NB4 (cell line): Measurements from ENCODE around the gene RCOR3.

Source experiments
- MYC ChIP-seq: IDR thresholded peaks from 2 replicates; pipeline ENCODE4 v1.6.1; 2011; ENCODE audit warnings: low read depth, low read length
- POLR2A ChIP-seq: IDR thresholded peaks from 2 replicates; pipeline ENCODE4 v1.6.1; 2011; ENCODE audit warnings: mild to moderate bottlenecking; ENCODE audit not compliant: insufficient read length; ENCODE audit errors: extremely low read depth
- TF ChIP-seq, protein P1 (sequence below): IDR thresholded peaks from one replicate; pipeline ENCODE4 v1.5.1; 2012; ENCODE audit warnings: low read depth, low read length
- TF ChIP-seq, protein P2 (sequence below): IDR thresholded peaks from 2 replicates; pipeline ENCODE4 v1.6.1; 2011; ENCODE audit warnings: low read depth, low read length

DNA sequence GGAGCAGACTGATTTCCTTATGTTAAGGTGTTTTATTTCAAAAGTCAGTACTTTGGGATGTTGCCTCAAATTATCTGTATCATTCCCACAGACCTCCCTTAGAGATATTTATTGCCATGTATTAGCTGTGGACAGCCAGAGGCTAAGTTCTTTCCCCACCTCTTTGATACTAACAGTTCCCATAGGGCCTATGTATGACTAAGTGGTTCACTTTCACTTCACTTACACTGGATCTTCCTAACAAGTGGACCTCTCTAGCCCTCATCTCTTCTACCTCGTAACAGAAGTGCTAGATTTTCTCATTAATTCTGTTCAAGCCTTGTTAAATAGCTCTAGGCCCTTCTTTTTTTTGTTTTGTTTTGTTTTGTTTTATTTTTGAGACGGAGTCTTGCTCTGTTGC lies 73.7 kb downstream of the RCOR3 start:
- TF ChIP-seq, protein P1, sequence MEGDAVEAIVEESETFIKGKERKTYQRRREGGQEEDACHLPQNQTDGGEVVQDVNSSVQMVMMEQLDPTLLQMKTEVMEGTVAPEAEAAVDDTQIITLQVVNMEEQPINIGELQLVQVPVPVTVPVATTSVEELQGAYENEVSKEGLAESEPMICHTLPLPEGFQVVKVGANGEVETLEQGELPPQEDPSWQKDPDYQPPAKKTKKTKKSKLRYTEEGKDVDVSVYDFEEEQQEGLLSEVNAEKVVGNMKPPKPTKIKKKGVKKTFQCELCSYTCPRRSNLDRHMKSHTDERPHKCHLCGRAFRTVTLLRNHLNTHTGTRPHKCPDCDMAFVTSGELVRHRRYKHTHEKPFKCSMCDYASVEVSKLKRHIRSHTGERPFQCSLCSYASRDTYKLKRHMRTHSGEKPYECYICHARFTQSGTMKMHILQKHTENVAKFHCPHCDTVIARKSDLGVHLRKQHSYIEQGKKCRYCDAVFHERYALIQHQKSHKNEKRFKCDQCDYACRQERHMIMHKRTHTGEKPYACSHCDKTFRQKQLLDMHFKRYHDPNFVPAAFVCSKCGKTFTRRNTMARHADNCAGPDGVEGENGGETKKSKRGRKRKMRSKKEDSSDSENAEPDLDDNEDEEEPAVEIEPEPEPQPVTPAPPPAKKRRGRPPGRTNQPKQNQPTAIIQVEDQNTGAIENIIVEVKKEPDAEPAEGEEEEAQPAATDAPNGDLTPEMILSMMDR, result no peak
- TF ChIP-seq POLR2A, result no peak
- TF ChIP-seq MYC, result no peak
- TF ChIP-seq, protein P2, sequence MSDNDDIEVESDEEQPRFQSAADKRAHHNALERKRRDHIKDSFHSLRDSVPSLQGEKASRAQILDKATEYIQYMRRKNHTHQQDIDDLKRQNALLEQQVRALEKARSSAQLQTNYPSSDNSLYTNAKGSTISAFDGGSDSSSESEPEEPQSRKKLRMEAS, result no peak
